D721Med (cell line): ENCODE results near the gene GP2.

Experiments used
- DNase-seq: peaks from one replicate; pipeline ENCODE4 v3.0.0; 2011; ENCODE audit warnings: low spot score; ENCODE audit not compliant: insufficient read length
- FAIRE-seq: peaks from 2 replicates; lab custom pipeline; 2011; peaks lifted over from hg19 to GRCh38; lab: Jason Lieb, UNC
- CTCF ChIP-seq: IDR thresholded peaks from 2 replicates; pipeline ENCODE4 v1.5.1; 2012; ENCODE audit warnings: mild to moderate bottlenecking, control low read depth; ENCODE audit not compliant: insufficient read depth; ENCODE audit errors: missing control alignments

Gene GP2

GRCh38 chr16:20353379-20353778 lies 26.1 kb upstream of the GP2 start:
- TF ChIP-seq CTCF = no peak
- FAIRE-seq (no peak), DNase-seq (no peak)

GRCh38 chr16:20352615-20353014 lies 25.3 kb upstream of the GP2 start, which contains the start of gene UMOD:
TSS of gene UMOD (minus strand) at chr16:20352715. CDS start at chr16:20350737, 1,978 bp downstream.
- no peak for FAIRE-seq
- TF ChIP-seq CTCF = no peak
- no peak for DNase-seq

GRCh38 chr16:20349615-20350014 lies 22.3 kb upstream of the GP2 start:
- no peak for TF ChIP-seq CTCF
- FAIRE-seq = no peak
- DNase-seq = no peak

- DNase-seq (no peak), FAIRE-seq (no peak)
- TF ChIP-seq CTCF = peak; percentile 10
Observed at GRCh38 chr16:20348365-20349185, 21.3 kb upstream of the GP2 start.

GRCh38 chr16:20347666-20348364 lies 20.5 kb upstream of the GP2 start:
- FAIRE-seq = no peak
- no peak for DNase-seq
- TF ChIP-seq CTCF = no peak

GRCh38 chr16:20344611-20345010 lies 17.3 kb upstream of the GP2 start:
- FAIRE-seq = no peak
- TF ChIP-seq CTCF = no peak

More at GRCh38 chr16:20344611-20345010, 17.3 kb upstream of the GP2 start:
- no peak for DNase-seq
